ENCODE data around the gene PIGR.

The PIGR gene

GRCh38 chr1:206921772-206922265, 24.4 kb downstream of the PIGR start, which contains the start of gene FCMR:
FCMR (minus strand) TSS chr1:206921941; CDS start chr1:206921854, 87 bp downstream.
- H3K4me3 ChIP-seq (ENCODE audit: low read depth, low read length): no peak within 1 kb of the TSS
- DNase-seq (ENCODE audit: low read depth): no peak
- TF ChIP-seq, protein P1, sequence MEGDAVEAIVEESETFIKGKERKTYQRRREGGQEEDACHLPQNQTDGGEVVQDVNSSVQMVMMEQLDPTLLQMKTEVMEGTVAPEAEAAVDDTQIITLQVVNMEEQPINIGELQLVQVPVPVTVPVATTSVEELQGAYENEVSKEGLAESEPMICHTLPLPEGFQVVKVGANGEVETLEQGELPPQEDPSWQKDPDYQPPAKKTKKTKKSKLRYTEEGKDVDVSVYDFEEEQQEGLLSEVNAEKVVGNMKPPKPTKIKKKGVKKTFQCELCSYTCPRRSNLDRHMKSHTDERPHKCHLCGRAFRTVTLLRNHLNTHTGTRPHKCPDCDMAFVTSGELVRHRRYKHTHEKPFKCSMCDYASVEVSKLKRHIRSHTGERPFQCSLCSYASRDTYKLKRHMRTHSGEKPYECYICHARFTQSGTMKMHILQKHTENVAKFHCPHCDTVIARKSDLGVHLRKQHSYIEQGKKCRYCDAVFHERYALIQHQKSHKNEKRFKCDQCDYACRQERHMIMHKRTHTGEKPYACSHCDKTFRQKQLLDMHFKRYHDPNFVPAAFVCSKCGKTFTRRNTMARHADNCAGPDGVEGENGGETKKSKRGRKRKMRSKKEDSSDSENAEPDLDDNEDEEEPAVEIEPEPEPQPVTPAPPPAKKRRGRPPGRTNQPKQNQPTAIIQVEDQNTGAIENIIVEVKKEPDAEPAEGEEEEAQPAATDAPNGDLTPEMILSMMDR (IDR thresholded peaks at IDR 0.05; ENCODE audit: control insufficient read depth, extremely low read depth, insufficient read depth): no peak

- H3K4me3 ChIP-seq (ENCODE audit: low read depth, low read length): no peak overlapping the region
- no peak for DNase-seq (ENCODE audit: low read depth)
- TF ChIP-seq, protein P1 (IDR thresholded peaks at IDR 0.05; ENCODE audit: control insufficient read depth, extremely low read depth, insufficient read depth): no peak
Observed at GRCh38 chr1:206918076-206918475, 28.2 kb downstream of the PIGR start.

DNA sequence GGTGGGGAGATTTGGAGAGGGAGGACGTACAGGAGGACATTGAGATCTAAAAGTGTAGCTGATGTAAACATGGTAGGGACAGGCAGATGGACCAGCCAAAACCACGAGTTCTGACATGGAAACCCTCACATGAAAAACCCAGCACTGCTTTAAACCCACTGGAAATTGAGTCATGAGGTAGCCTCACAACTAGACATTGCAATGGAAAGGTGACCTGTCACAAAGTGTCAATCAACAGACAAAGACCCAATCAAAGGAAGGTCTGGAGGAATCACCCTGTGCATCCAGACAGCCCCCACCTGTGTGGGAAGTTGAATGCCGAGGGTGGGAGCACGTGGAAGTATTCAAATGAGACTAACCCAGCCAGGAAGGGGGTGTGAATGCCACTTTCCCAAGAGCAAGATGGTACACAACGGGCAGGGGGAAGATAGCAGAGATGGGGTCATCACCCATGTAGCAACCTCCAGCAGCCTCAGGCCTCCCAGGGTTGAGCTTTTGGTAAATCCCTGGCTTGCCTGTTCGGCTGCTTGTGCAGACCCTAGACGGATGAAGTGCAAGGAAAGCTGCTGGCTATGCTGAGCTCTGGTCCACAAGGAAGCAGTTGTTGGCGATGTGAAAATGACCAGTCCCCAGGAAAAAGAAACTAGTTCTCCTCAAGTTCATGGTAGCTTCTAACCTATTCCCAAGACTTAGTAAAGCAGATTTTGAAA, 30.1 kb downstream of the PIGR start:
- no peak for DNase-seq (ENCODE audit: low read depth)
- no peak overlapping the region for H3K4me3 ChIP-seq (ENCODE audit: low read depth, low read length)
- TF ChIP-seq, protein P1 (IDR thresholded peaks at IDR 0.05; ENCODE audit: control insufficient read depth, extremely low read depth, insufficient read depth): no peak

DNA sequence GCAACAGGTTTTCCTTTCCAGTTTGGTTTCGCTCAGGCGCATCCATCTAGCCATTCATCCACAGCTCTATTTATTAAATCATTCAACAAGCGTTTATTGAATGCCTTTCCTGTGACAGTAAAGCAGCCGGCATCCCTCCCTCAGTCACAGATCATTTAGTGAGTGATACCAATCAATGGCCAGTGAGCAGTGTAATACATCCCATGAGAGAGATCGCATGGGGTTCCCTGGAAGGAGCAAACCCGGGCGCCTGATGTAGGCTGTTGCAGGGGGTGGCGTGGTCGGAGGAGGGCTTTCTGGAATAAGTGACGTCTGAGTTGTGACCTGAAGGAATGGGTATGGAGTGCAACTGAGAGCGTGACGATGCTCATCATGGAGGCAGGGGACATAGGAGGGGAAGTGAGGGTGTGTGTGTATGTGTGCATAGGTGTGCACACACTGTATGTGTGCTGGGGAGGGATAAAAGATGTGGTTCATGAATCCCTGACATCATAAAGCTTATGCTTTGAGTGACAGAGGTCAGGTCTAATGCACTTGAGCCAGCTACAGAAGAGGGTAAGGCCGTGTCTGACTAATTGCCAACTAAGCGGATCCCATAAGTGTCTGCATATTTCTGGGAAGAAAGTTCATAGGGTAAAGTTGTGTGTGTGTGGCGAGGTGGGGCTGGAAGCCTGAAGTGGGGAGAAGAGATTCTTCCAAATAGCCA, 31.1 kb downstream of the PIGR start:
- TF ChIP-seq, protein P1 (IDR thresholded peaks at IDR 0.05; ENCODE audit: control insufficient read depth, extremely low read depth, insufficient read depth): no peak
- DNase-seq (ENCODE audit: low read depth): no peak
- H3K4me3 ChIP-seq (ENCODE audit: low read depth, low read length): no peak overlapping the region

- H3K4me3 ChIP-seq (ENCODE audit: low read depth, low read length): no peak overlapping the region
- no peak for DNase-seq (ENCODE audit: low read depth)
- TF ChIP-seq, protein P1 (IDR thresholded peaks at IDR 0.05; ENCODE audit: control insufficient read depth, extremely low read depth, insufficient read depth): no peak
Observed at GRCh38 chr1:206913766-206914537, 32.3 kb downstream of the PIGR start.

DNA sequence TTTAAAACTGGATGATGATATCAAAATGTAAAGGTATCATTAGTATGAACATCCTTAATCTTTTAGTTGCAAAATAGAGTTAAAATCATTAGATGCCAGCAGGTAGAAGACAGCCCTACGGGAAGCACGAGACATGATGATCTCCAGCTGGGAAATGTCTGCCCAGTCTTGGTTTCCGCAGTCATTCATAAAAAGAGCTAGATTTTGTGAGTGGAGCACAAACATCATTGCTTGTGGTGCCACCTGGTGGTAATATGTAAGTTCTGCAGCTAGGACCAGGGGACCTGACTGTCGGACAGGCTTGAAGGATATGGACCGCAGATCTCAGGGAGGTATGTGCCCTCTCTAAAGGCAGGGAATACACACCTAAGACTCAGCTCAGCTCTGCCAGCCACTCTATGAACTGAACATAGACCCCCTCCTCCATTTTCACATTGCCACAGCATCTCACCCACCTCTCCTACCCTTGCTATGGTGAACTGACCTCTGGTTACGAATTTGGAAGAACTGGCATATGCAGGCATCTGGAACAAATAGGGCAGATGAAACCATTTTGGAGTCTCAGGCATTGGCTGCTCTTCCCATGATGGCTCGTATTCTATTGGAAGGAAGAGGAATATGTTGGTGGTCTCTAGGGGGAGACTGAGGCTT, 33.7 kb downstream of the PIGR start:
- H3K4me3 ChIP-seq (ENCODE audit: low read depth, low read length): no peak overlapping the region
- TF ChIP-seq, protein P1 (IDR thresholded peaks at IDR 0.05; ENCODE audit: control insufficient read depth, extremely low read depth, insufficient read depth): peak; percentile 96
- DNase-seq (ENCODE audit: low read depth): peak; percentile 60

Data from LNCaP clone FGC (cell line).